ENCODE results near the gene TBX4.
"Not testable (repeated sequence)": the region's sequence is repeated elsewhere in the genome, so short reads cannot be mapped to it uniquely, and the experiment has no call there.

The TBX4 gene

DNA sequence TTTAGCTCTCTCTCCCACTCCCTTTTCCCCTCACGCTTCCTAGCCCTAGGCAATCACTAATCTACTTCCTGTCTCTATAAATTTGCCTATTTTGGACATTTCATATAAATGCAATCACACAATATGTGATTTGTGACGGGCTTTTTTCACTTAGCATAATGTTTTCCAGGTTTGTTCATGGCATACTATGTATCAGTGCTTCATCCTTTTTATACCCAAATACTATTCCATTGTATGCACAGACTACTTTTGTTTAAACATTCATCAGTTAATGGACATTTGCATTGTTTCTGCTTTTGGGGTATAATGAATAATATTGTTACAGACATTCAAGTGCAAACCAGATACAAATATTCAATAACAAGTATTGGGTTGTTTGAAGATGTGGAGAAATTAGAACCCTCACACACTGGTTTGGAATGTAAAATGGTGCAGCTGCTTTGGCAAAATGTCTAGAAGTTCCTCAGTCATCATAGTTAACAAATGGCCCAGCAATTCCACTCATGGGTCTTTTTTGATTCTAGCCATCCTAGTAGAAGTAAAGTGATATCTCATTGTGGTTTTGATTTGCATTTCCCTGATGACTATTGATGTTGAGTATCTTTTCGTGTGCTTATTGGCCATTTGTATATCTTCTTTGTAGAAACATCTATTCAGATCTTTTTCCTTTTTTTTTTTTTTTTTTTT lies 67.7 kb downstream of the TBX4 start:
- no peaks in the 10 kb centered on the region for H3K9me3 Mint-ChIP-seq
- no peaks in the 10 kb centered on the region for H3K4me1 Mint-ChIP-seq (ENCODE audit: low read depth)
- no peaks in the 10 kb centered on the region for H3K36me3 Mint-ChIP-seq (ENCODE audit: low read depth)
- H3K4me3 Mint-ChIP-seq, result no peak overlapping the region
- intact Hi-C loops (cut with micrococcal nuclease), result no loop called here
- no peak overlapping the region for H3K27ac Mint-ChIP-seq
- peaks cover 32% of the 10 kb centered on the region for H3K27me3 Mint-ChIP-seq

DNA sequence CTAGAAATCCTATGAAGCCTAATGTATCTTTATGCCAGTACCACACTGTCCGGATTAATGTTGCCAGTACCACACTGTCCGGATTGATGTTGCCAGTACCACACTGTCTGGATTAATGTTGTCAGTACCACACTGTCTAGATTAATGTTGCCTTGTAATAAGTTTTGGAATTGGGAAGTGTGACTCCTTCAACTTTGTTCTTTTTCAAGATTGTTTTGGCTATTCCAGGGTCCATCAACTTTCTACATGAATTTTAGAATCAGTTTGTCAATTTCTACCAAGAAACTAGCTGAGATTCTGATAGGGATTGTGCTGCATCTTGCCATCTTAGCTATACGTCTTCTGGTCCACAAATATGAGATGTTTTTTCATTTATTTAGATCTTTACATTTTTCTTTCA lies 68.7 kb downstream of the TBX4 start:
- no peaks in the 10 kb centered on the region for H3K4me1 Mint-ChIP-seq (ENCODE audit: low read depth)
- intact Hi-C loops (cut with micrococcal nuclease), result no loop called here
- peaks cover 33% of the 10 kb centered on the region for H3K27me3 Mint-ChIP-seq
- H3K4me3 Mint-ChIP-seq, result no peak overlapping the region
- H3K36me3 Mint-ChIP-seq (ENCODE audit: low read depth), result no peaks in the 10 kb centered on the region
- H3K9me3 Mint-ChIP-seq, result no peaks in the 10 kb centered on the region
- H3K27ac Mint-ChIP-seq, result no peak overlapping the region

DNA sequence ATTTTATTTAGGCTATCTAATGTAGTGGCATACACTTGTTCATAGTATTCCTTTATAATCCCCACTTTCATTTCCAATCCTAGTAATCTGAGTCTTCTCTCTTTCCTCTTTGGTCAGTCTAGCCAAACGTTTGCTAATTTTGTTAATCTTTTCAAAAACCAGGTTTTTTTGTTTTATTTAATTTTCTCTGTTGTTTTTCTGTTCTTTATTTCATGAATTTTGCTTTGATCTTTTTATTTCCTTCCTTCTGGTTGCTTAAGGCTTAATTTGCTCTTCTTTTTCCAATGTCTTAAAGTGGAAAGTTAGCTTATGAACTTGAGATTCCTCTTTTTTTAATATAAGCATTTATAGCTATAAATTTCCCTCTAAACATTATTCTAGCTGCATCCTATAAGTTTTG lies 69.9 kb downstream of the TBX4 start:
- Mint-ChIP-seq H3K4me3 (no peak overlapping the region), H3K27ac (no peak overlapping the region), H3K9me3 (no peaks in the 10 kb centered on the region), H3K27me3 (peaks cover 36% of the 10 kb centered on the region), H3K4me1 (ENCODE audit: low read depth) (no peaks in the 10 kb centered on the region), H3K36me3 (ENCODE audit: low read depth) (no peaks in the 10 kb centered on the region)
- intact Hi-C loops (cut with micrococcal nuclease), result no loop called here

DNA sequence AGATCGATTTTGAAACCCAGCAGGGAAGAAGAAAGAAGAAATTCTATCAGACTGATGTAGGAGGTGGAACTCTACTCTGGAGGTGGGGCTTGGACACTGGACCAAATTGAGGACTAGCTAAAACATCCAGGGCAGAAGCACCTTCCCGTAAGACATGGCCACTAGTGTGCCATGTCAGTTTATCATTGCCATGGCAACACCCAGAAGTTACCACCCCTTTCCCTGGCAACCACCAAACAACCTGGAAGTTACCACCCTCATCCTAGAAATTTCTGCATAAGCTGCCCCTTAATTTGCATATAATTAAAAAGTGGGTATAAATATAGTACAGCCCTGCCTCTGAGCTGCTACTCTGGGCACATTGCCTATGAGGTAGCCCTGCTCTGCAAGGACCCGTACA lies 72.1 kb downstream of the TBX4 start:
- Mint-ChIP-seq H3K27ac (no peak overlapping the region), H3K36me3 (ENCODE audit: low read depth) (no peaks in the 10 kb centered on the region), H3K9me3 (no peaks in the 10 kb centered on the region), H3K4me1 (ENCODE audit: low read depth) (no peaks in the 10 kb centered on the region), H3K27me3 (peaks cover 39% of the 10 kb centered on the region), H3K4me3 (no peak overlapping the region)
- intact Hi-C loops (cut with micrococcal nuclease), result no loop called here

DNA sequence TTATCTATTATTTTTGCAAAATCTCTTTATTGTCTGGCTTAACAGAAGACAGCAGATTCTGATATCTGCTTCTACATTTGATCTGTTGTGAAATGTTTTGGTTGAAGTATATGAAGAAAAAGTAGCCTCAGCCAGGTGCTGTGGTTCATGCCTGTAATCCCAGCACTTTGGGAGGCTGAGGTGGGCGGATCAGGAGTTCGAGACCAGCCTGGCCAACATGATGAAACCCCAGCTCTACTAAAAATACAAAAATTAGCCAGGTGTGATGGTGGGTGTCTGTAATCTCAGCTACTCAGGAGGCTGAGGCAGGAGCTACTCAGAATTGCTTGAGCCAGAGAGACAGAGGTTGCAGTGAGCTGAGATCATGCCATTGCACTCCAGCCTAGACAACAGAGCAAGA lies 75.2 kb downstream of the TBX4 start:
- H3K27me3 Mint-ChIP-seq, result peaks cover 21% of the 10 kb centered on the region
- H3K9me3 Mint-ChIP-seq; intact Hi-C loops (cut with micrococcal nuclease); H3K27ac Mint-ChIP-seq; H3K4me3 Mint-ChIP-seq; H3K36me3 Mint-ChIP-seq (ENCODE audit: low read depth); H3K4me1 Mint-ChIP-seq (ENCODE audit: low read depth): not testable (repeated sequence)

DNA sequence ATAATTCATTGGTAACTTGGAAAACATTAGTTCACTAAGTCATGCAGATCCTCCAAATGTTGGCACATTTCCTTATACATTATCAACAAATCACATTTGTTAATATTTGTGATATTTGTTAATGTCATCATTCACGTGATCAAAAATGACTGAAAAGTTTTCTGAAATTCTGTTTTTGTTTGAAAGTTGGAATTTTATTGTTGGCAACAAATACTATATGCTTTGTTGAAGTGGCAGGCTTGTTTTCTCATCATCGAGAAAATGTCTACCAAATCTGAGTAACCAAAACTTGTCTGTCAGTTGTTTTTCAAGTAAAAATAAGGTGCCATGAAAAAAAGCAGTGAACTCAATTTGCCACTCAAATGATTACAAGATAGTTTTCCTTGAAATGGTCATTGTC lies 75.9 kb downstream of the TBX4 start:
- peaks cover 16% of the 10 kb centered on the region for H3K27me3 Mint-ChIP-seq
- intact Hi-C loops (cut with micrococcal nuclease), result no loop called here
- H3K27ac Mint-ChIP-seq, result no peak overlapping the region
- no peak overlapping the region for H3K4me3 Mint-ChIP-seq
- no peaks in the 10 kb centered on the region for H3K4me1 Mint-ChIP-seq (ENCODE audit: low read depth)
- H3K9me3 Mint-ChIP-seq, result no peaks in the 10 kb centered on the region
- no peaks in the 10 kb centered on the region for H3K36me3 Mint-ChIP-seq (ENCODE audit: low read depth)

DNA sequence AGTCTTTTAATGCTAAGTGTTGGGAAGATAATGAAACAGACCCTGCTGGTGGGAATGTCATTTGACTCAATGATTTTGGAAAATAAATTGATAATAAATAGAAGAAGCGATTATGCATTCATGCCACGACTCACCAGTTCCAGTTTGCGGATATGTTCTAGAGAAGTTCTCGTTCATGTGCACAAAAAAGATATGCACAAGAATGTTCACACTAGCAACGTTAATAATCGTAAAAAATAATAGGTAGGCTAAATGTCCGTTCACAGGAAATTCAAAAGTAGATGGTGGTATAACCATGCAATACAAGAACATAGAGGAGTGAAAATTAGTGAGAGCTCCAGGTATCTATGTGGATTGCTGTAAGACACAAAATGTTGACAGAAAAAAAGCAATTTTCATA lies 79.0 kb downstream of the TBX4 start:
- intact Hi-C loops (cut with micrococcal nuclease), result no loop called here
- peaks cover 8% of the 10 kb centered on the region for H3K27me3 Mint-ChIP-seq
- H3K36me3 Mint-ChIP-seq (ENCODE audit: low read depth), result no peaks in the 10 kb centered on the region
- no peak overlapping the region for H3K4me3 Mint-ChIP-seq
- H3K4me1 Mint-ChIP-seq (ENCODE audit: low read depth), result no peaks in the 10 kb centered on the region
- no peak overlapping the region for H3K27ac Mint-ChIP-seq
- no peaks in the 10 kb centered on the region for H3K9me3 Mint-ChIP-seq

DNA sequence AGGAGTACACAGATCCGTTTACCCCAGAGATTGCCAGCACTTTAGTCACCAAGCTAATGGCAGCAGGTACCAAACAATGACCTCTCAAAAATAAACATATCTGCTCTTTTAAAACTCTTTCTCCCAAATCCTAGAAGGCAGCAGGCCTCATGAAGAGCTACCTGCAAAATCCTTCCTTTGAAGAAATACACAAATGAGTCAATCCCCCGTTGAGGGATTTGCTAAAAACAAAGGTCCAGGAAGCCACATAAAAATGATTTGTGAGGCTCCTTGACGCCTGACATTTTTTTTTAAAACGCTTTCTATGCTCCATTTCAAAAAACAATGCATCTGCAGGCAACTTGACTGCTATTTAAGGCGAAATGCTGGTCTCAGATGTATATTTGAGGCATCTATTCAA lies 80.6 kb downstream of the TBX4 start:
- no peaks in the 10 kb centered on the region for H3K27me3 Mint-ChIP-seq
- intact Hi-C loops (cut with micrococcal nuclease), result no loop called here
- no peaks in the 10 kb centered on the region for H3K4me1 Mint-ChIP-seq (ENCODE audit: low read depth)
- H3K4me3 Mint-ChIP-seq, result no peak overlapping the region
- H3K36me3 Mint-ChIP-seq (ENCODE audit: low read depth), result no peaks in the 10 kb centered on the region
- H3K9me3 Mint-ChIP-seq, result no peaks in the 10 kb centered on the region
- H3K27ac Mint-ChIP-seq, result no peak overlapping the region

DNA sequence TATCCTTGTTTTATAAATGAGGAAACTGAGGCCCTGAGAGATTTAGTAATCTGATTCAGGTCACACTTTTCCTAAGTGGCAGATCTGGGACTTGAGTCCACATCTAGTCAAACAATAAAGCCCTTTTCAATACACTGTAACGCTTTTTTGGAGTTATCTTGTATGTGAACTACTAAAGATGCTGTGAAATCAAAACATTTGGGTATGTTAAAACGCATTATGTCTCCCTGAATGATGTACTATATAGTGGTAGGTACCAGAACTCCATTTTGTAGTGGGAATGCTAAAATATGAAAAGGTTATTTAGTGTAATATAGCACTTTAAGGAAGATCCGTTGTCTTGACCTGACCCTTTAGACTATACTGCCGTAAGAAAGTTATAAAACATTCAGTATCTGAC lies 81.6 kb downstream of the TBX4 start:
- Mint-ChIP-seq H3K9me3 (no peaks in the 10 kb centered on the region), H3K27ac (no peak overlapping the region), H3K36me3 (ENCODE audit: low read depth) (no peaks in the 10 kb centered on the region), H3K4me1 (ENCODE audit: low read depth) (no peaks in the 10 kb centered on the region), H3K4me3 (no peak overlapping the region), H3K27me3 (no peaks in the 10 kb centered on the region)
- intact Hi-C loops (cut with micrococcal nuclease), result no loop called here

DNA sequence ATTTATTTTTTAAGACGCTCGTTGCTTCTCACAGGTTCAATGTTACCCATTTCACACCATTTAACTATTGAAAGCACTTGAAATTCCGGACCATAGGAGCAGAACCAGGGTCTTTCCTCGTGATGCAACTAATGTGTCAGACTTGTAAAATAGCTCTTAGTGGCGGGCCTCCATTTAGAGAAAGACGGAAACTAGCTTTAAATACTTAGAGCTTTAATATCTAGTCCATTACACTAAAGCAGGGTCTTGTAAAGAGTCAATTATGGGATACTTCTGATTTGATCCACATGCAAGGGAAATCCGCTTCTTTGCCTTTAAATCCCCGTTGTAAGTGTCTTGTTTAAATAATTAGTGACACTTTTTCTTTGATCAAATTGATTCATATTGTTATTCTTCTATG lies 82.2 kb downstream of the TBX4 start:
- Mint-ChIP-seq H3K4me3 (no peak overlapping the region), H3K9me3 (no peaks in the 10 kb centered on the region), H3K4me1 (ENCODE audit: low read depth) (no peaks in the 10 kb centered on the region), H3K27ac (no peak overlapping the region), H3K36me3 (ENCODE audit: low read depth) (no peaks in the 10 kb centered on the region), H3K27me3 (no peaks in the 10 kb centered on the region)
- intact Hi-C loops (cut with micrococcal nuclease), result no loop called here

Data from dendritic cell treated with granulocyte-macrophage colony-stimulating factor and Interleukin-4, amounts not matched to agents 40 ng/mL and 50 ng/mL, for 4 days (primary cell).